Measurements from ENCODE around the gene VPS37C. TPM values are rescaled to one million over a fixed set of nuclear protein-coding genes. Genes with fewer than 3 reads are reported as not detected.

Gene VPS37C
- total RNA-seq, 1 experiment from 2014 or later, result 32.7 TPM

- intact Hi-C loops (cut with micrococcal nuclease; ENCODE audit: unreplicated experiment), result no loop called here
- ChIA-PET POLR2A (ENCODE audit: low non-redundant PET) (no interaction called here), CTCF (no interaction called here)
- H3K27ac ChIP-seq (ENCODE audit: low read depth, low read length, poor library complexity, severe bottlenecking), result no peak overlapping the region
- H3K4me3 ChIP-seq (ENCODE audit: low read depth, low read length, poor library complexity, severe bottlenecking), result no peak overlapping the region
- H3K27me3 ChIP-seq (replicated peaks; ENCODE audit: insufficient read depth, low read depth, low read length, poor library complexity), result no peaks in the 10 kb centered on the region
- BruUV-seq (replicated peaks), result no TSS peak
- no peaks in the 10 kb centered on the region for H3K36me3 ChIP-seq (ENCODE audit: insufficient read depth, low read length, poor library complexity, severe bottlenecking)
- DNase-seq (ENCODE audit: low spot score), result no peak
- H3K4me1 ChIP-seq (ENCODE audit: insufficient read depth, low read length, poor library complexity, severe bottlenecking), result no peaks in the 10 kb centered on the region
- TF ChIP-seq EZH2 (IDR thresholded peaks at IDR 0.05; ENCODE audit: borderline replicate concordance, low read depth, low read length, poor library complexity, severe bottlenecking) (no peak), CTCF (conservative IDR thresholded peaks at IDR 0.05; ENCODE audit: low read depth, low read length) (no peak)
- no peaks in the 10 kb centered on the region for H3K9me3 ChIP-seq (ENCODE audit: low read depth, low read length, poor library complexity, severe bottlenecking)
These were observed 73.7 kb downstream of the VPS37C start for GRCh38 chr11:61087426-61088119.

GRCh38 chr11:61083601-61084147, 77.6 kb downstream of the VPS37C start:
- Histone ChIP-seq H3K4me3 (ENCODE audit: low read depth, low read length, poor library complexity, severe bottlenecking) (no peak overlapping the region), H3K4me1 (ENCODE audit: insufficient read depth, low read length, poor library complexity, severe bottlenecking) (no peaks in the 10 kb centered on the region), H3K27ac (ENCODE audit: low read depth, low read length, poor library complexity, severe bottlenecking) (no peak overlapping the region), H3K27me3 (replicated peaks; ENCODE audit: insufficient read depth, low read depth, low read length, poor library complexity) (peaks cover 2% of the 10 kb centered on the region), H3K36me3 (ENCODE audit: insufficient read depth, low read length, poor library complexity, severe bottlenecking) (no peaks in the 10 kb centered on the region), H3K9me3 (ENCODE audit: low read depth, low read length, poor library complexity, severe bottlenecking) (no peaks in the 10 kb centered on the region)
- DNase-seq (ENCODE audit: low spot score), result no peak
- TF ChIP-seq EZH2 (IDR thresholded peaks at IDR 0.05; ENCODE audit: borderline replicate concordance, low read depth, low read length, poor library complexity, severe bottlenecking) (no peak), CTCF (conservative IDR thresholded peaks at IDR 0.05; ENCODE audit: low read depth, low read length) (no peak)
- POLR2A ChIA-PET (ENCODE audit: low non-redundant PET), result no interaction called here
- CTCF ChIA-PET, result no interaction called here
- no TSS peak for BruUV-seq (replicated peaks)
- intact Hi-C loops (cut with micrococcal nuclease; ENCODE audit: unreplicated experiment), result no loop called here

- H3K4me3 ChIP-seq (ENCODE audit: low read depth, low read length, poor library complexity, severe bottlenecking), result no peak overlapping the region
- POLR2A ChIA-PET (ENCODE audit: low non-redundant PET), result no interaction called here
- H3K4me1 ChIP-seq (ENCODE audit: insufficient read depth, low read length, poor library complexity, severe bottlenecking), result no peaks in the 10 kb centered on the region
- intact Hi-C loops (cut with micrococcal nuclease; ENCODE audit: unreplicated experiment), result no loop called here
- H3K36me3 ChIP-seq (ENCODE audit: insufficient read depth, low read length, poor library complexity, severe bottlenecking), result no peaks in the 10 kb centered on the region
- CTCF ChIA-PET, result no interaction called here
- no peak overlapping the region for H3K27ac ChIP-seq (ENCODE audit: low read depth, low read length, poor library complexity, severe bottlenecking)
- no TSS peak for BruUV-seq (replicated peaks)
- TF ChIP-seq CTCF (conservative IDR thresholded peaks at IDR 0.05; ENCODE audit: low read depth, low read length) (no peak), EZH2 (IDR thresholded peaks at IDR 0.05; ENCODE audit: borderline replicate concordance, low read depth, low read length, poor library complexity, severe bottlenecking) (no peak)
- no peaks in the 10 kb centered on the region for H3K9me3 ChIP-seq (ENCODE audit: low read depth, low read length, poor library complexity, severe bottlenecking)
- no peak for DNase-seq (ENCODE audit: low spot score)
- peaks cover 2% of the 10 kb centered on the region for H3K27me3 ChIP-seq (replicated peaks; ENCODE audit: insufficient read depth, low read depth, low read length, poor library complexity)
These were observed 78.2 kb downstream of the VPS37C start for GRCh38 chr11:61082931-61083531.

All from A673 (cell line).